SU-DHL-6 (cell line): Measurements from ENCODE around the gene FAM47B.

ENCODE experiments used
- H2AFZ ChIP-seq: fragments of 200-600 bp; sonication (generic); 2 replicates; pipeline ENCODE4 v1.6.1; 2014; ENCODE audit warnings: low read depth, mild to moderate bottlenecking, moderate library complexity, mixed read lengths, antibody characterized with exemption, low read length; ENCODE audit not compliant: severe bottlenecking
- H3F3A ChIP-seq: fragments of 200-600 bp; shearing (Covaris generic); 2 replicates; pipeline ENCODE4 v1.6.0; 2016; ENCODE audit warnings: antibody characterized with exemption, mild to moderate bottlenecking; ENCODE audit not compliant: insufficient read depth
- H3K27ac ChIP-seq: fragments of 200-600 bp; sonication (generic); 2 replicates; pipeline ENCODE4 v1.5.1; 2016; ENCODE audit warnings: low read depth, mild to moderate bottlenecking, low read length, moderate library complexity, mixed read lengths
- H3K27me3 ChIP-seq: fragments of 200-600 bp; sonication (generic), shearing (Covaris generic); 2 replicates; pipeline ENCODE4 v1.6.0; 2014; ENCODE audit warnings: mild to moderate bottlenecking, low read length
- H3K36me3 ChIP-seq: fragments of 200-600 bp; sonication (generic); 2 replicates; pipeline ENCODE4 v1.6.1; 2014; ENCODE audit warnings: mild to moderate bottlenecking, low read length, mixed read lengths
- H3K4me2 ChIP-seq: fragments of 300-600, 200-600 bp; shearing (Covaris generic), sonication (generic); 2 replicates; pipeline ENCODE4 v1.6.0; 2014; ENCODE audit warnings: low read length, low read depth, mild to moderate bottlenecking; ENCODE audit not compliant: poor library complexity, severe bottlenecking
- H3K4me3 ChIP-seq: fragments of 200-600 bp; sonication (generic); 2 replicates; pipeline ENCODE4 v1.5.1; 2014; ENCODE audit warnings: antibody characterized with exemption, low read length, mild to moderate bottlenecking, mixed read lengths; ENCODE audit not compliant: insufficient read depth, poor library complexity, severe bottlenecking
- H3K79me2 ChIP-seq: fragments of 200-600 bp; sonication (generic); 2 replicates; pipeline ENCODE4 v1.6.1; 2014; ENCODE audit warnings: mild to moderate bottlenecking, low read length, moderate library complexity; ENCODE audit not compliant: insufficient read depth
- H3K9ac ChIP-seq: fragments of 200-600 bp; sonication (generic); 2 replicates; pipeline ENCODE4 v1.7.0; 2014; ENCODE audit warnings: mild to moderate bottlenecking, low read length
- H3K9me2 ChIP-seq: fragments of 200-600 bp; sonication (generic); replicated peaks from 2 replicates; pipeline ENCODE4 v1.6.1; 2014; ENCODE audit warnings: low read length; ENCODE audit not compliant: insufficient read depth
- H3K9me3 ChIP-seq: fragments of 200-600 bp; sonication (generic); 2 replicates; pipeline ENCODE4 v1.6.1; 2014; ENCODE audit warnings: low read length, mixed read lengths; ENCODE audit not compliant: insufficient read depth
- H4K20me1 ChIP-seq: fragments of 200-600 bp; sonication (generic); 2 replicates; pipeline ENCODE4 v1.6.1; 2014; ENCODE audit warnings: low read depth, mild to moderate bottlenecking, antibody characterized with exemption, low read length, moderate library complexity, mixed read lengths
- CTCF ChIP-seq: fragments of 200-600 bp; sonication (generic); IDR thresholded peaks from one replicate; pipeline ENCODE4 v1.5.1; 2017; ENCODE audit warnings: antibody characterized with exemption, mild to moderate bottlenecking, low read length, moderate library complexity; ENCODE audit not compliant: insufficient read depth, poor library complexity, severe bottlenecking
- EZH2phosphoT487 ChIP-seq: fragments of 200-600 bp; sonication (generic), shearing (Covaris generic); conservative IDR thresholded peaks from 2 replicates; pipeline ENCODE4 v1.6.1; 2018; ENCODE audit warnings: mild to moderate bottlenecking, antibody characterized with exemption, low read length, moderate library complexity, mixed read lengths

The FAM47B gene

GRCh38 chrX:34927866-34928265, 14.7 kb upstream of the FAM47B start:
- Histone ChIP-seq H3K9ac (no peak overlapping the region), H3K36me3 (no peaks in the 10 kb centered on the region), H3K9me3 (no peaks in the 10 kb centered on the region), H3K27me3 (no peaks in the 10 kb centered on the region), H3K9me2 (no peaks in the 10 kb centered on the region), H3K4me3 (no peak overlapping the region), H3K79me2 (no peaks in the 10 kb centered on the region), H3F3A (no peaks in the 10 kb centered on the region), H3K27ac (no peak overlapping the region), H3K4me2 (no peak overlapping the region), H4K20me1 (no peaks in the 10 kb centered on the region), H2AFZ (no peak overlapping the region)
- no peak for TF ChIP-seq CTCF
- no peak for TF ChIP-seq EZH2phosphoT487

GRCh38 chrX:34943235-34943634, 639 bp downstream of the FAM47B start:
- H4K20me1 ChIP-seq, result no peaks in the 10 kb centered on the region
- no peaks in the 10 kb centered on the region for H3K27me3 ChIP-seq
- no peak overlapping the region for H3K9ac ChIP-seq
- H3K79me2 ChIP-seq, result no peaks in the 10 kb centered on the region
- no peak overlapping the region for H2AFZ ChIP-seq
- H3F3A ChIP-seq, result no peaks in the 10 kb centered on the region
- no peak overlapping the region for H3K4me2 ChIP-seq
- no peak overlapping the region for H3K27ac ChIP-seq
- no peak overlapping the region for H3K4me3 ChIP-seq
- no peaks in the 10 kb centered on the region for H3K9me2 ChIP-seq
- no peak for TF ChIP-seq CTCF
- H3K36me3 ChIP-seq, result no peaks in the 10 kb centered on the region
- H3K9me3 ChIP-seq, result no peaks in the 10 kb centered on the region

- Histone ChIP-seq H3K9me3 (no peaks in the 10 kb centered on the region), H3K27me3 (no peaks in the 10 kb centered on the region), H3K4me2 (no peak overlapping the region), H3K27ac (no peak overlapping the region), H3K9ac (no peak overlapping the region), H3K4me3 (no peak overlapping the region), H3K36me3 (no peaks in the 10 kb centered on the region), H3F3A (no peaks in the 10 kb centered on the region), H2AFZ (no peak overlapping the region), H3K9me2 (no peaks in the 10 kb centered on the region), H3K79me2 (no peaks in the 10 kb centered on the region), H4K20me1 (no peaks in the 10 kb centered on the region)
- TF ChIP-seq CTCF (no peak), EZH2phosphoT487 (no peak)
These were observed 14.3 kb downstream of the FAM47B start for GRCh38 chrX:34956916-34957315.

GRCh38 chrX:34961662-34962061, 19.1 kb downstream of the FAM47B start:
- Histone ChIP-seq H3K4me2 (no peak overlapping the region), H3K4me3 (no peak overlapping the region), H3K9me3 (no peaks in the 10 kb centered on the region), H3K27ac (no peak overlapping the region), H3K79me2 (no peaks in the 10 kb centered on the region), H3K27me3 (no peaks in the 10 kb centered on the region), H3F3A (no peaks in the 10 kb centered on the region), H4K20me1 (no peaks in the 10 kb centered on the region), H2AFZ (no peak overlapping the region), H3K9me2 (no peaks in the 10 kb centered on the region), H3K36me3 (no peaks in the 10 kb centered on the region), H3K9ac (no peak overlapping the region)
- TF ChIP-seq EZH2phosphoT487 (no peak), CTCF (no peak)
